Vagina (tissue), 2 donors: ENCODE data around the gene TEX44.

Source experiments
- POLR2A ChIP-seq, 2 donors: fragments of 450-650 bp; IDR thresholded peaks; one replicate each; pipeline ENCODE4 v1.6.1; 2017; ENCODE audit warnings: antibody characterized with exemption in 2 of 2, mild to moderate bottlenecking in 2 of 2, moderate library complexity in 2 of 2
- POLR2AphosphoS5 ChIP-seq, 2 donors: sonication (generic); formaldehyde crosslinking; IDR thresholded peaks; one replicate each; pipeline ENCODE4 v1.9.0; 2017; ENCODE audit warnings: antibody characterized with exemption in 2 of 2, mild to moderate bottlenecking in 2 of 2, low read depth in 1 of 2; ENCODE audit not compliant: insufficient read depth in 1 of 2
- TF ChIP-seq, protein P1 (sequence below), 3 experiments: fragments of 450-650 bp in 2 of 3; fragments of 200-600 bp in 1 of 3; sonication (generic) in 1 of 3; IDR thresholded peaks; one replicate each; pipeline ENCODE4 v1.5.1; 2017 to 2019; ENCODE audit warnings: antibody characterized with exemption in 3 of 3, mild to moderate bottlenecking in 2 of 3, moderate library complexity in 2 of 3

DNA sequence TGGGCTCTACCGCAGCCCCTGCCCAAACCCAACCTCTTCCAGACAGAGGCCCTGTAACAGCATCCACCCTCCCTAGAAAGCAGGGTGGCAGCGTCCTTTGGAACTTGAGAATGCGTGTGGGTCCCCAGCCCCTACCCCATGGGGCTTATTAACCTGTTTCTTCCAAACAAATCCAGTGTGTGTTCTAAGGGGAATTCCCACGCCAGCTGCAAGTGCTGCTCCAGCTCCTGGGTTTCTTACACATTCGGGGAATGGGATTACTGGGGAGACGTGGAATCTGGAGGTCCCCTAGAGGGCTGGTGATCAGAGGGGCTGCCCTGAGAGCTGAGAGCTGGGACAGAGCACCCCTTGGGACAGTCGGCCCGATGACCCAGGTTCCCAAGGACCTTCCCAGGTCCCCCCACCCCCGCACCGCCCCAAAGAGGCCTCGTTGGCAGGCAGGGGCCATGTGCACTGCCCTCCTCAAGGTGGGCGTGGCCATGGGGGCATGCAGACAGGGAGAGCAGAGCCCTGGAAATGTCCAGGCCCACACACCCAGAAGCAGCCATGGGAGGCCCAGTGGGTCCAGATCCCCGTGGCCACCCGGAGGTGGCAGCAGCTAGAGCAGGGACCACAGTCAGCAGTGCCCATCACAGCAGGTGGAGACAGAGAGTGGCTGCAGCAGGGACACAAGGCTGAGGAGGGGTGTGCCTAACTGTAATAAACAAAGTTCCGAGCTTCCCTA, 18.8 kb upstream of the TEX44 start:
- TF ChIP-seq, protein P1, sequence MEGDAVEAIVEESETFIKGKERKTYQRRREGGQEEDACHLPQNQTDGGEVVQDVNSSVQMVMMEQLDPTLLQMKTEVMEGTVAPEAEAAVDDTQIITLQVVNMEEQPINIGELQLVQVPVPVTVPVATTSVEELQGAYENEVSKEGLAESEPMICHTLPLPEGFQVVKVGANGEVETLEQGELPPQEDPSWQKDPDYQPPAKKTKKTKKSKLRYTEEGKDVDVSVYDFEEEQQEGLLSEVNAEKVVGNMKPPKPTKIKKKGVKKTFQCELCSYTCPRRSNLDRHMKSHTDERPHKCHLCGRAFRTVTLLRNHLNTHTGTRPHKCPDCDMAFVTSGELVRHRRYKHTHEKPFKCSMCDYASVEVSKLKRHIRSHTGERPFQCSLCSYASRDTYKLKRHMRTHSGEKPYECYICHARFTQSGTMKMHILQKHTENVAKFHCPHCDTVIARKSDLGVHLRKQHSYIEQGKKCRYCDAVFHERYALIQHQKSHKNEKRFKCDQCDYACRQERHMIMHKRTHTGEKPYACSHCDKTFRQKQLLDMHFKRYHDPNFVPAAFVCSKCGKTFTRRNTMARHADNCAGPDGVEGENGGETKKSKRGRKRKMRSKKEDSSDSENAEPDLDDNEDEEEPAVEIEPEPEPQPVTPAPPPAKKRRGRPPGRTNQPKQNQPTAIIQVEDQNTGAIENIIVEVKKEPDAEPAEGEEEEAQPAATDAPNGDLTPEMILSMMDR (IDR thresholded peaks at IDR 0.05): no peak
- TF ChIP-seq POLR2AphosphoS5 (IDR thresholded peaks at IDR 0.05; ENCODE audit: insufficient read depth in 1 of 2, low read depth in 1 of 2) (no peak), POLR2A (IDR thresholded peaks at IDR 0.05) (no peak)
